Gastrocnemius medialis (tissue), 4 donors: ENCODE data around the gene CD82. TPM values are rescaled to one million over a fixed set of nuclear protein-coding genes. Genes with fewer than 3 reads are reported as not detected.

Source experiments
- ATAC-seq, 2 donors: fragments of 150-250 bp; one replicate each; pipeline ENCODE4 v1.9.1; 2016
- DNase-seq, 2 donors: peaks; one replicate each; pipeline ENCODE4 v3.0.0-alpha.2; 2019
- H3K27ac ChIP-seq, 4 donors: fragments of 200-600 bp; sonication (generic); 1 replicate in 1 of 4; 2 replicates in 3 of 4; pipeline ENCODE4 v1.5.1; 2016 to 2018; ENCODE audit warnings: mild to moderate bottlenecking in 2 of 4, moderate library complexity in 1 of 4
- H3K27me3 ChIP-seq, 3 donors: fragments of 200-600 bp; sonication (generic) in 2 of 3; 1 replicate in 1 of 3; 2 replicates in 2 of 3; pipeline versions ENCODE4 v1.5.1 to v1.6.0; 2016 to 2019; ENCODE audit warnings: mild to moderate bottlenecking in 1 of 3, moderate library complexity in 1 of 3
- H3K36me3 ChIP-seq, 2 donors: fragments of 200-600 bp; sonication (generic) in 1 of 2; one replicate each; pipeline ENCODE4 v1.5.1; 2017 to 2018
- H3K4me1 ChIP-seq, 2 donors: fragments of 200-600 bp; sonication (generic) in 1 of 2; one replicate each; pipeline ENCODE4 v1.5.1; 2016 to 2017; ENCODE audit warnings: mild to moderate bottlenecking in 2 of 2
- H3K4me3 ChIP-seq, 4 donors: fragments of 200-600 bp; sonication (generic) in 3 of 4; 1 replicate in 1 of 4; 2 replicates in 3 of 4; pipeline ENCODE4 v1.5.1; 2016 to 2019; ENCODE audit warnings: mild to moderate bottlenecking in 2 of 4
- H3K9me3 ChIP-seq, 3 donors: fragments of 200-600 bp; sonication (generic) in 2 of 3; 1 replicate in 1 of 3; 2 replicates in 2 of 3; pipeline ENCODE4 v1.5.1; 2016 to 2019
- POLR2A ChIP-seq, 2 donors: fragments of 450-650 bp; IDR thresholded peaks; one replicate each; pipeline ENCODE4 v1.6.1; 2017; ENCODE audit warnings: antibody characterized with exemption in 2 of 2, mild to moderate bottlenecking in 2 of 2, moderate library complexity in 2 of 2
- in situ Hi-C, 4 donors: fragments of 200-750 bp; cut with MboI; loops; one replicate each; pipeline versions ENCODE4 v1.15.0 to v1.8.0; 2017; ENCODE audit warnings: low sequenced_read_pairs in 4 of 4
- intact Hi-C: fragments of 100-400 bp; cut with DNase I; formaldehyde crosslinking; loops from one replicate; pipeline ENCODE4 v1.15.1; 2023; ENCODE audit warnings: low total_unique reads
- total RNA-seq, 4 donors: library from RNA; depleted of rRNA; stranded (reverse); fragments of >200 nt; gene quantifications; one replicate each; pipeline versions ENCODE4 v1.1.0 to v1.2.3, GENCODE V29; 2016
- TF ChIP-seq, protein P1 (sequence below), 5 experiments: fragments of 450-650 bp in 3 of 5; fragments of 200-600 bp in 2 of 5; sonication (generic) in 2 of 5; IDR thresholded peaks in 4 of 5; conservative IDR thresholded peaks in 1 of 5; 1 replicate in 4 of 5; 2 replicates in 1 of 5; pipeline ENCODE4 v1.5.1; 2016 to 2019; ENCODE audit warnings: antibody characterized with exemption in 5 of 5, mild to moderate bottlenecking in 3 of 5, moderate library complexity in 3 of 5

The CD82 gene
- total RNA-seq, 4 donors from 2014 or later, result 4.5 to 17.5 (median 13.5) TPM

DNA sequence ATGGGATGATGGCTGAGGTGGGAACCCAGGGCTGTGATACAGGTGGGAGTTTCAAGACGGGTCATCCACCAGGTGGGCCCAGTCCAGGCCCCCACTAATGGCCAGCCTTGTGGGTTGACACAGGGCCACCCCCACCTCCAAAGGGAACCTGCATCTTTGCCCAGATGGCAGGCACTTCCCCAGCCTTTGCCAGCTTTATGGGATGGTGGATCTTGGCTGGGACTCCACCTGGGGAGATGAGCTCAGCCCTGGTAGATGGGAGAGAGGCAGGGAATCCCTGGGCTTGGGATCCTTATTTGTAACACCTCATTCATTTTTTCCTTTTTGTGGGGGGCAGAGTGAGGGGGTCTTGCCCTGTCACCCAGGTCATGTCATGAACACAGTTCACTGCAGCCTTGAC lies 33.4 kb downstream of the CD82 start:
- H3K9me3 ChIP-seq, result no peaks in the 10 kb centered on the region
- no peak for DNase-seq
- TF ChIP-seq, protein P1, sequence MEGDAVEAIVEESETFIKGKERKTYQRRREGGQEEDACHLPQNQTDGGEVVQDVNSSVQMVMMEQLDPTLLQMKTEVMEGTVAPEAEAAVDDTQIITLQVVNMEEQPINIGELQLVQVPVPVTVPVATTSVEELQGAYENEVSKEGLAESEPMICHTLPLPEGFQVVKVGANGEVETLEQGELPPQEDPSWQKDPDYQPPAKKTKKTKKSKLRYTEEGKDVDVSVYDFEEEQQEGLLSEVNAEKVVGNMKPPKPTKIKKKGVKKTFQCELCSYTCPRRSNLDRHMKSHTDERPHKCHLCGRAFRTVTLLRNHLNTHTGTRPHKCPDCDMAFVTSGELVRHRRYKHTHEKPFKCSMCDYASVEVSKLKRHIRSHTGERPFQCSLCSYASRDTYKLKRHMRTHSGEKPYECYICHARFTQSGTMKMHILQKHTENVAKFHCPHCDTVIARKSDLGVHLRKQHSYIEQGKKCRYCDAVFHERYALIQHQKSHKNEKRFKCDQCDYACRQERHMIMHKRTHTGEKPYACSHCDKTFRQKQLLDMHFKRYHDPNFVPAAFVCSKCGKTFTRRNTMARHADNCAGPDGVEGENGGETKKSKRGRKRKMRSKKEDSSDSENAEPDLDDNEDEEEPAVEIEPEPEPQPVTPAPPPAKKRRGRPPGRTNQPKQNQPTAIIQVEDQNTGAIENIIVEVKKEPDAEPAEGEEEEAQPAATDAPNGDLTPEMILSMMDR (IDR thresholded peaks at IDR 0.05 in 4 of 5, conservative IDR thresholded peaks at IDR 0.05 in 1 of 5), result no peak
- TF ChIP-seq POLR2A (IDR thresholded peaks at IDR 0.05), result no peak
- intact Hi-C loops (no loop called here), in situ Hi-C loops (no loop called here)
- H3K4me3 ChIP-seq, result no peak overlapping the region
- no peaks in the 10 kb centered on the region for H3K36me3 ChIP-seq
- no peak overlapping the region for H3K27ac ChIP-seq
- H3K4me1 ChIP-seq, result peaks cover 29 to 57% of the 10 kb centered on the region in 2 donors
- ATAC-seq, result no peak
- H3K27me3 ChIP-seq, result no peaks in the 10 kb centered on the region

DNA sequence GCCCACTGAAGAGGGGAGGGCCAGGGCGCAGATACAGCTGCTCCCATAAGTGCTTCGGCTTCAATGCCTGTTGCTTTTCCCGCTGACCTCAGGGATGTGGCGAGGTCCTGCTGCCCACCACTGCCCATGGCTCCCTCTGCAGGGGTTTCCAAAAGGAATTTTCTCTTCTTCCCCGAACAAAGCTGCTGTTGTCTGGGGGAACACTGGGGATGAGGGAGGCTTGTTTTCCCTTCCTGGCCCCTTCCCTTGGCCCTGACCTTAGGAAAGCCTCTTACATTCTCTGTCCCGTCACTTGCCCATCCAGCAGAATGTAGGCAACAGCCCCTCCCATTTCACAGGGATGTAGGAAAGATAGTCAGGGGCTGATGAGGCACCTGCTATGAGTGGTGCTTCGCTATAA lies 34.8 kb downstream of the CD82 start:
- Histone ChIP-seq H3K27ac (no peak overlapping the region), H3K36me3 (peaks cover 0 to 6% of the 10 kb centered on the region in 2 donors), H3K27me3 (no peaks in the 10 kb centered on the region), H3K9me3 (no peaks in the 10 kb centered on the region), H3K4me3 (no peak overlapping the region), H3K4me1 (peaks cover 23 to 52% of the 10 kb centered on the region in 2 donors)
- intact Hi-C loops, result loop anchor here (2.0 kb wide), 1 partner anchor 15 kb away; no protein-coding TSS in a partner anchor
- in situ Hi-C loops, result no loop called here
- DNase-seq, result no peak
- no peak for ATAC-seq
- TF ChIP-seq, protein P1 (IDR thresholded peaks at IDR 0.05 in 4 of 5, conservative IDR thresholded peaks at IDR 0.05 in 1 of 5), result no peak
- TF ChIP-seq POLR2A (IDR thresholded peaks at IDR 0.05), result no peak

DNA sequence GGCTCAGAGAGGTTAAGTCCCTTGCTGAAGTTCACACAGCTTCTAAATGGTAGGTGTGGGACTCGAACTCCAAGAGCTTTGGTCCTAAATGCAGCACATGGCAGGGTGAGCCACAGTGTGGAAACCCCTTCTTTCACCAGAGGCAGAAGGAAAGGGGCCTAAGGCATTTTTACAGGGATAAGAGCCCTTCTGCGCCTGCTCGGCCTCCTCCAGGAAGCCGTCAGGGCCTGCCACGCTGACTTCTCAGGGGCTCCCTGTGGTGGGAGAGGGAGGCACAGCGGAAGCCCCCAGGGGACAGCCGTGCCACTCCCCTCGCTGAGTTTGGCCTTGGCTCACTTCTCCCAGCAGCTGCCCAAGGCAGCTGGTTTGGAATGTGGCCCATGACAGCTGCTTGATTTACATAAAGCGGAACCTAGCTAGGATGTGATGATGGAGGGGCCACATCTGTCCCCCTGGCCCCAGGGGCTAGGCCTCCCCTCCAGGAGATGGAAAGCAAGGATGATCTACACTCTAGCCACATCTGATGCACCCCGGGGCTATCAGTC lies 35.4 kb downstream of the CD82 start:
- ATAC-seq (no peak), DNase-seq (no peak)
- no peaks in the 10 kb centered on the region for H3K9me3 ChIP-seq
- peaks cover 17 to 45% of the 10 kb centered on the region in 2 donors for H3K4me1 ChIP-seq
- H3K36me3 ChIP-seq, result peaks cover 0 to 11% of the 10 kb centered on the region in 2 donors
- TF ChIP-seq, protein P1 (IDR thresholded peaks at IDR 0.05 in 4 of 5, conservative IDR thresholded peaks at IDR 0.05 in 1 of 5), result no peak
- TF ChIP-seq POLR2A (IDR thresholded peaks at IDR 0.05), result no peak
- H3K27ac ChIP-seq, result no peak overlapping the region
- intact Hi-C loops (loop anchor here (2.0 kb wide), 1 partner anchor 16 kb away; no protein-coding TSS in a partner anchor), in situ Hi-C loops (no loop called here)
- H3K27me3 ChIP-seq, result no peaks in the 10 kb centered on the region
- H3K4me3 ChIP-seq, result no peak overlapping the region

DNA sequence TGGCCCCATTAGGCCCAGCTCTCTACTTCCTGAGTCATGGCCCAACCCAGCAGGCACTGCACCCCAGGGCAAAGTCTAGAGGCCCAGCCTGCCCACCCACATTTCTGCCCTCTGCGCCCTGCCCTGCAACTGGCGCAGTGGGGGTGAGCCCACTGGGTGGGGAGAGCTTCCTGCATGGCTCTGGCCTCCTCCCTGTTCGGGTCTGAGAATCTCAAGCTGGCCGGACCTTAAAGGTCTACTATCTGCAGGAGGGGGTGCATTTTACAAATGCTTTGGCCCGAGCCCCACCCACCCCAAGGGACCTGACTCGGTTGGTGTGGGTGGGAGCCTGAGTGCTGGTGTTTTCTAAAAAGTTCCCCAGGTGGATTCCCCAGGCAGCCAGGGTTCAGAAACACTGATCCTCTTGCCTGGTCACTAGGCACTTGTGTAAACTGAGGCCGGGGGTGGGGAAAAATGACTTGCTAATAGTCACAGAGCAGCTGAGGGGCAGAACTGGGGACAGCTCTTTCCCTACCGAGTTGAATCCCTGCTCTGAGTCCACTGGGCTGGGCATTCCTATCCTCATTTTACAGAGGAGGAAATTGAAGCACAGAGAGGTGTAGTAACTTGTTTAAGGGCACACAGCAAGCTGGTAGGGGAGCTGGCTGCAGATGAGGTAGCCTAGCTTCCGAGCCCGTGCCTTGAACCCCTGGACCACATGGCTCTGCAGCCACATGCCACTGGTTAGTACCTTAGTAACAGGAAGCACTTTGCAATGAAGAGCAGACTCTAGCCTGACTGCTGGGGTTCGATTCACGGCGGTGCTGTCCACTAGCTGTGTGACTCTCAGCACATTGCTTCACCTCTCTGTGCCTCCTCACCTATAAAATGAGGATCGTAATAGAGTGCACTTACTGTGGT lies 36.3 kb downstream of the CD82 start:
- DNase-seq (no peak), ATAC-seq (no peak)
- in situ Hi-C loops, result no loop called here
- Histone ChIP-seq H3K4me1 (peaks cover 9 to 37% of the 10 kb centered on the region in 2 donors), H3K9me3 (no peaks in the 10 kb centered on the region), H3K27ac (no peak overlapping the region), H3K27me3 (no peaks in the 10 kb centered on the region), H3K36me3 (peaks cover 0 to 14% of the 10 kb centered on the region in 2 donors), H3K4me3 (no peak overlapping the region)
- TF ChIP-seq, protein P1 (IDR thresholded peaks at IDR 0.05 in 4 of 5, conservative IDR thresholded peaks at IDR 0.05 in 1 of 5), result no peak
- TF ChIP-seq POLR2A (IDR thresholded peaks at IDR 0.05), result no peak
- intact Hi-C loops, result loop anchor here (2.0 kb wide), 1 partner anchor 17 kb away; no protein-coding TSS in a partner anchor
